Nephron (organoid): ENCODE measurements around the gene DRC7.
A peak's percentile ranks its signal among the peaks of the same experiment; 100 is the strongest.

ENCODE experiments used
- H3K27ac Mint-ChIP-seq, 3 experiments: 2 replicates each; pipeline ENCODE4 v1.8.0; 2020; ENCODE audit warnings: mixed read lengths in 3 of 3, mild to moderate bottlenecking in 2 of 3, moderate library complexity in 1 of 3
- H3K27me3 Mint-ChIP-seq: 2 replicates; pipeline ENCODE4 v1.8.0; 2021; ENCODE audit warnings: low read depth, mild to moderate bottlenecking, moderate library complexity, mixed read lengths
- H3K36me3 Mint-ChIP-seq: 2 replicates; pipeline ENCODE4 v1.8.0; 2020; ENCODE audit warnings: low read depth, mixed read lengths
- H3K4me1 Mint-ChIP-seq: 2 replicates; pipeline ENCODE4 v1.8.0; 2020; ENCODE audit warnings: mixed read lengths
- H3K4me3 Mint-ChIP-seq, 3 experiments: 2 replicates each; pipeline ENCODE4 v1.8.0; 2020; ENCODE audit warnings: mild to moderate bottlenecking in 3 of 3, mixed read lengths in 3 of 3, moderate library complexity in 2 of 3
- H3K9me3 Mint-ChIP-seq: 2 replicates; pipeline ENCODE4 v1.8.0; 2020; ENCODE audit warnings: mixed read lengths
- TF ChIP-seq, protein P1 (sequence below), 3 experiments: fragments of 200-600 bp; sonication (generic); IDR thresholded peaks; one replicate each; pipeline ENCODE4 v1.5.0; 2021; ENCODE audit warnings: antibody characterized with exemption in 3 of 3; ENCODE audit not compliant: unreplicated experiment in 3 of 3

Gene DRC7

DNA sequence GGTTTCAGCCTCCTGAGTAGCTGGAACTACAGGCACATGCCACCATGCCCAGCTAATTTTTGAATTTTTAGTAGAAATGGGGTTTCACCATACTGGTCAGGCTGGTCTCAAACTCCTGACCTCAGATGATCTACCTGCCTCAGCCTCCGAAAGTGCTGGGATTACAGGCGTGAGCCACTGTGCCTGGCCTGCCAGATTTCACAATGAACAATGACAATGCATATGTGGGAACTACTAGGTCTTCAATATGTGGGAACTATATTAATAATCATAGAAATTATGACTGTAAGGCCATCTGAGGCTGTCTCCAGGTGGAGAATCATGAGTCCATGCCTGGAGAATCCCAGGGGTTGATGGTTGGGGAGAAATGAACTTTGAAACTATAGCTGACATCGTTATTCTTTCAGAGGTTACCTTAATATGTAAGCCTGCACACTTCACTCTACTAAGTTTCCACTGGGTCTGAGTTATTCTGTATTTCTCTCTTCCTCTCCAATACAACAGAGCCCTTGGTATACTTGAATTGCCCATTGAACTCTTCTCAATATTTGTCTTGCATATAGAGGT is 7.2 kb upstream of the DRC7 start:
- no peaks in the 10 kb centered on the region for H3K36me3 Mint-ChIP-seq
- peaks cover 3% of the 10 kb centered on the region for H3K27me3 Mint-ChIP-seq
- H3K27ac Mint-ChIP-seq: no peak overlapping the region
- H3K4me1 Mint-ChIP-seq: peaks cover 6% of the 10 kb centered on the region
- no peak overlapping the region for H3K4me3 Mint-ChIP-seq
- TF ChIP-seq, protein P1, sequence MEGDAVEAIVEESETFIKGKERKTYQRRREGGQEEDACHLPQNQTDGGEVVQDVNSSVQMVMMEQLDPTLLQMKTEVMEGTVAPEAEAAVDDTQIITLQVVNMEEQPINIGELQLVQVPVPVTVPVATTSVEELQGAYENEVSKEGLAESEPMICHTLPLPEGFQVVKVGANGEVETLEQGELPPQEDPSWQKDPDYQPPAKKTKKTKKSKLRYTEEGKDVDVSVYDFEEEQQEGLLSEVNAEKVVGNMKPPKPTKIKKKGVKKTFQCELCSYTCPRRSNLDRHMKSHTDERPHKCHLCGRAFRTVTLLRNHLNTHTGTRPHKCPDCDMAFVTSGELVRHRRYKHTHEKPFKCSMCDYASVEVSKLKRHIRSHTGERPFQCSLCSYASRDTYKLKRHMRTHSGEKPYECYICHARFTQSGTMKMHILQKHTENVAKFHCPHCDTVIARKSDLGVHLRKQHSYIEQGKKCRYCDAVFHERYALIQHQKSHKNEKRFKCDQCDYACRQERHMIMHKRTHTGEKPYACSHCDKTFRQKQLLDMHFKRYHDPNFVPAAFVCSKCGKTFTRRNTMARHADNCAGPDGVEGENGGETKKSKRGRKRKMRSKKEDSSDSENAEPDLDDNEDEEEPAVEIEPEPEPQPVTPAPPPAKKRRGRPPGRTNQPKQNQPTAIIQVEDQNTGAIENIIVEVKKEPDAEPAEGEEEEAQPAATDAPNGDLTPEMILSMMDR (IDR thresholded peaks at IDR 0.05; ENCODE audit: unreplicated experiment in 3 of 3): no peak
- no peaks in the 10 kb centered on the region for H3K9me3 Mint-ChIP-seq

DNA sequence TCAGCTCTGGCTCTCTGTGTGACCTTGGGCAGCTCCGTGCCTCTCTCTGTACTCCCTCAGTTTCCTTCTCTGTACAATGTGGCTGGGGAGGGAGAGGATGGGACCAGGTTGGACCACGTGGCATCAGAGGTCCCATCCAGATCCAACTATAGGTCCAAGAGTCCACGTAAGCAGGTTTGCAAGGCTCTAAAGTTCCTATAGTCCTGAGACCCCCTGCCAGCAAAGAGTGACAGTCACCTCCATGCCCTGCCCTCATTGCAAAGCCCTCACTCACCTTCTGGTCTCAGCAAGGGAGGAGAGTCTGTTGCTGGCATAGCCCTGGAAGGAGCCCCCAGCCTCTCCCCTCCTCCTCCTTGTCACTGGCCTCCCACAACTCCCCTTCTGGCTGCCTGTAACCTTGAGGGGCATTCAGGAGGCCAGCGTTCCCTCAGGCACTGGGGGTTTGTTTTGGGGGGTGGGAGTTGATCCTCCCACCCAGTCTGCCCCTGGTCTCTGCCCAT is 6.1 kb upstream of the DRC7 start:
- no peak overlapping the region for H3K4me3 Mint-ChIP-seq
- H3K27ac Mint-ChIP-seq: no peak overlapping the region
- no peaks in the 10 kb centered on the region for H3K36me3 Mint-ChIP-seq
- peaks cover 6% of the 10 kb centered on the region for H3K4me1 Mint-ChIP-seq
- TF ChIP-seq, protein P1 (IDR thresholded peaks at IDR 0.05; ENCODE audit: unreplicated experiment in 3 of 3): no peak
- H3K27me3 Mint-ChIP-seq: peaks cover 6% of the 10 kb centered on the region
- no peaks in the 10 kb centered on the region for H3K9me3 Mint-ChIP-seq

DNA sequence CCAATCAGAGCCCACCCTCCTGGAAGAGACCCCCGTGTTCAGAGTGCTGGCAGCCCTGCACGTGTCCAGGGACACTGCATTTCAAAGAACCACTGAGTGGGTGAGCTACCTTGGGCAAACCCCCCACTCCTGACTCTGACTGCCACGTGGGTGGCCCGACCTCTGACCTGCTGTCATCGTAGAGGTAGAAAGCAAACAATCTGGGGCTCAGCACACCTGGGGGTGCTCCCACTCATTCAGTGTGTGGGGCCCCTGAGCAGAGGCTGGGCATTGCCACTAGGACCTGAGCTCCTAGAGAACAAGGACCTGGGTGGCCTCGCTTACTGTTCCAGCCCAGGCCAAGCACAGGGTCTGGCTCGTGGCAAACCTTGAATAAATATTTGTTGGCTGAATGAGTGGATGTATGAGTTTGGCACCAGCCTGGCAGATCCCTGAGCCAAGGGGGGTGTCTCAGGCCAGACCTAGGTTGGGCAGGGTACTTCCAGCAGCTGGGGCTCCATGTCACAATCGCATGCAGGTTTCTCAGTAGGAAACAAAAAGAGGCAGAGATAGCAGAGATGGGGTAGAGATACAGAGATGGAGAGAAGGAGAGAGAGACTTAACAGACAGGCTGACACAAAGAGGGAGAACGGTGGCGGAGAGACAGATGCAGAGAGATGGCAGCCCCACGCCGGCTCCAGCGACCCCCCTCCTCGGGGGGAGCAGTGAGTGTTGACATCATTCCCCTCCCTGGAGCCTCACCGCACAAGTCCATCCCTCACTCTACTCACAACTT is 5.4 kb upstream of the DRC7 start:
- TF ChIP-seq, protein P1 (IDR thresholded peaks at IDR 0.05; ENCODE audit: unreplicated experiment in 3 of 3): no peak
- Mint-ChIP-seq H3K4me3 (peak overlapping the region in 1 of 3 experiments; percentile 31), H3K27ac (no peak overlapping the region), H3K9me3 (no peaks in the 10 kb centered on the region), H3K27me3 (peaks cover 6% of the 10 kb centered on the region), H3K4me1 (peaks cover 6% of the 10 kb centered on the region), H3K36me3 (no peaks in the 10 kb centered on the region)

DNA sequence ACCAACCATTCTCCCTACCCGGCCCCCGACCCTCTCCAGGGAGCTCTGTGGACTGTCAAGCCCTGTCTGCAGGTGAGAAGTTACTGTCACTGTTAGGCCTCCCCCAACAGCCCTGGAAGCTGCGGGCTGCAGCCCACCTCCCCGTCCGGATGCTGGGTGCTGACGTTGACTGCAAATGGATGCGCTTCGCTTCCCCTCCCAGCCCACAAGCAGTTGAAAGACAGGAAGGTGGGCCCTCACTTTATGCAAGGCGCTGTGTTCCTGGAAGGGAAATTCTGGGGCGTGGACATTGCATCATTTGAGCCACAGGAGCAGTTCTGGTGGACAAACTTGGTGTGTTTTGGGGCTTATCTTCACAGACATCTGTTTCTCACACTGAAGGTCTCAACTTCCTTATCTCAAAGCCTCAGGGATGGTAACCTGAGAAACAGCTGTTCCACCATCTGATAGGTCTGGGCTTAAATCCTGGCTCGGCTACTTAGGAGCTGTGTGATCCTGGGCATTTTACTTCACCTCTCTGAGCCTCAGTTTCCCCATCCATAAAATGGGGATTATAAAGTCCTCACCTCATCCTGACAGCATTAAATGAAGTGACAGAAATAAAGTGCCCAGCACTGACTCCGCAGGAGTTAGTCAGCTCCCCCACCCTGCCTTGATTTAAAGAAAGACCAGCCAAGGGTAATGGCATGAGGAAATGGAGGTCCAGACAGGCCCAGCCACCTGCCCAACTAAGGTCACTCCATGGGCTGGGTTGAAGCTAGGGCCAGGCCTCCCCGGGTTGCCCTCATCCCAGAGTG is 4.6 kb upstream of the DRC7 start:
- Mint-ChIP-seq H3K27ac (no peak overlapping the region), H3K36me3 (no peaks in the 10 kb centered on the region), H3K4me3 (no peak overlapping the region), H3K4me1 (peaks cover 6% of the 10 kb centered on the region), H3K9me3 (no peaks in the 10 kb centered on the region), H3K27me3 (peaks cover 6% of the 10 kb centered on the region)
- TF ChIP-seq, protein P1 (IDR thresholded peaks at IDR 0.05; ENCODE audit: unreplicated experiment in 3 of 3): no peak

DNA sequence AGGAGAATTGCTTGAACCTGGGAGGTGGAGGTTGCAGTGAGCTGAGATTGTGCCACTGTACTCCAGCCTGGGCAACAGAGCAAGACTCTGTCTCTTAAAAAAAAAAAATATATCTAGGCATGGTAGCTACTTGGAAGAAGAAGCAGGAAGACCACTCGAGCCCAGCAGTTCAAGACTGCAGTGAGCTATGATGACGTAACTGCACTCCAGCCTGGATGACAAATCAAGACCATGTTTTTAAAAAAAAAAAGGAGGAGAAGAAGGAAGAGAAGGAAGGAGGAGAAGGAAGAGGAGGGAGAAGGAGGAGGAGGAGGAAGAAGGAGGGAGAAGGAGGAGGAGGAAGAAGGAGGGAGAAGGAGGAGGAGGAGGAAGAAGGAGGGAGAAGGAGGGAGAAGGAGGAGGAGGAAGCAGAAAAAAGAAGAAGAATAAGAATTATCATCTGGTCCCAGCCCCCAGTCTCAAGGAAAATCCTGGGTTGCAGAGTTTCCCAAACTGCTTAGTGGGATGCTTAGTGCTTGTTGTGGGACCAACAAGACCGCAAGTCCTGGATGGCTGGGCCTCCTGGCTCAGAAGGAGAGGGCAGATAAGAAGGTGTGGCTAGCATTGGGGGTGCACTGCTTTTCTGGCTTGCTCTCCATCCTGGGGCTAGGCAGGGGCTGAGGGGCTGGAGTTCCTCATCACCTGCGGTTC is 3.7 kb upstream of the DRC7 start:
- TF ChIP-seq, protein P1 (IDR thresholded peaks at IDR 0.05; ENCODE audit: unreplicated experiment in 3 of 3): no peak
- Mint-ChIP-seq H3K4me3 (no peak overlapping the region), H3K36me3 (no peaks in the 10 kb centered on the region), H3K27me3 (peaks cover 6% of the 10 kb centered on the region), H3K9me3 (no peaks in the 10 kb centered on the region), H3K4me1 (peaks cover 6% of the 10 kb centered on the region), H3K27ac (no peak overlapping the region)
